Caco-2 (cell line): ENCODE data around the gene KCNK3. TPM values are rescaled to one million over a fixed set of nuclear protein-coding genes. Genes with fewer than 3 reads are reported as not detected.

ENCODE experiments used
- BruUV-seq: library from RNA; stranded (reverse); fragments of 400-500 nt; replicated peaks from 2 replicates; lab custom pipeline; 2021; lab: Mats Ljungman, UMichigan
- CTCF ChIA-PET: fragments of 300-600 bp; sonication (Branson Sonifier 250); formaldehyde crosslinking; loops from one replicate; lab custom pipeline; 2022; ENCODE audit warnings: antibody characterized with exemption; lab: Charles Lee
- POLR2A ChIA-PET: fragments of 300-600 bp; sonication (Branson Sonifier 250); formaldehyde crosslinking; loops from one replicate; lab custom pipeline; 2022; ENCODE audit warnings: antibody characterized with exemption; lab: Charles Lee
- DNase-seq, 2 experiments: peaks; one replicate each; pipeline versions ENCODE4 v3.0.0 to v3.0.0-alpha.2; 2020 to 2022
- H3K27me3 ChIP-seq: replicated peaks from 2 replicates; pipeline ENCODE4 v1.6.0; 2011; ENCODE audit warnings: low read length; ENCODE audit not compliant: control insufficient read depth, insufficient read depth
- H3K36me3 ChIP-seq: 2 replicates; pipeline ENCODE4 v1.5.1; 2011; ENCODE audit warnings: low read length; ENCODE audit not compliant: control insufficient read depth, insufficient read depth
- H3K4me1 ChIP-seq: fragments of 250-450 bp; sonication (Bioruptor Pico); 2 replicates; pipeline ENCODE4 v1.5.1; 2020; ENCODE audit warnings: mild to moderate bottlenecking
- H3K4me3 ChIP-seq: 2 replicates; pipeline ENCODE4 v1.5.1; 2011; ENCODE audit warnings: low read depth, mild to moderate bottlenecking, control low read depth, low read length
- H3K9me3 ChIP-seq: fragments of 250-450 bp; sonication (Bioruptor Pico); 2 replicates; pipeline ENCODE4 v1.5.1; 2020; ENCODE audit warnings: mild to moderate bottlenecking, moderate library complexity
- H3K27ac Mint-ChIP-seq: one replicate; pipeline ENCODE4 v1.8.0; 2022; ENCODE audit warnings: mixed read lengths; ENCODE audit not compliant: unreplicated experiment
- H3K27me3 Mint-ChIP-seq: one replicate; pipeline ENCODE4 v1.8.0; 2022; ENCODE audit warnings: mixed read lengths; ENCODE audit not compliant: insufficient read depth, unreplicated experiment
- H3K36me3 Mint-ChIP-seq: one replicate; pipeline ENCODE4 v1.8.0; 2022; ENCODE audit warnings: mild to moderate bottlenecking, mixed read lengths; ENCODE audit not compliant: insufficient read depth, unreplicated experiment
- H3K4me1 Mint-ChIP-seq: one replicate; pipeline ENCODE4 v1.8.0; 2022; ENCODE audit warnings: low read depth, mixed read lengths; ENCODE audit not compliant: unreplicated experiment
- H3K4me3 Mint-ChIP-seq: one replicate; pipeline ENCODE4 v1.8.0; 2022; ENCODE audit warnings: mild to moderate bottlenecking, moderate library complexity, mixed read lengths; ENCODE audit not compliant: unreplicated experiment
- H3K9me3 Mint-ChIP-seq: one replicate; pipeline ENCODE4 v1.8.0; 2022; ENCODE audit warnings: mixed read lengths; ENCODE audit not compliant: unreplicated experiment
- intact Hi-C: fragments of 100-400 bp; cut with micrococcal nuclease; formaldehyde crosslinking; loops from one replicate; pipeline ENCODE4 v1.10.0; 2022; ENCODE audit not compliant: unreplicated experiment
- total RNA-seq: library from RNA; stranded (reverse); gene quantifications from 2 replicates; pipeline ENCODE4 v1.2.3, GENCODE V29; 2022
- TF ChIP-seq, protein P1 (sequence below), 2 experiments: fragments of 200-600 bp in 1 of 2; IDR thresholded peaks; 1 replicate in 1 of 2; 2 replicates in 1 of 2; pipeline versions ENCODE4 v1.5.1 to v1.8.0; 2011 to 2022; ENCODE audit warnings: antibody characterized with exemption in 1 of 2, control low read depth in 1 of 2, inconsistent platforms in 1 of 2, low read depth in 1 of 2, low read length in 1 of 2, mild to moderate bottlenecking in 1 of 2, moderate library complexity in 1 of 2; ENCODE audit not compliant: insufficient read depth in 1 of 2, severe bottlenecking in 1 of 2, unreplicated experiment in 1 of 2

The KCNK3 gene
- total RNA-seq, 1 experiment from 2014 or later: 0.36 TPM

DNA sequence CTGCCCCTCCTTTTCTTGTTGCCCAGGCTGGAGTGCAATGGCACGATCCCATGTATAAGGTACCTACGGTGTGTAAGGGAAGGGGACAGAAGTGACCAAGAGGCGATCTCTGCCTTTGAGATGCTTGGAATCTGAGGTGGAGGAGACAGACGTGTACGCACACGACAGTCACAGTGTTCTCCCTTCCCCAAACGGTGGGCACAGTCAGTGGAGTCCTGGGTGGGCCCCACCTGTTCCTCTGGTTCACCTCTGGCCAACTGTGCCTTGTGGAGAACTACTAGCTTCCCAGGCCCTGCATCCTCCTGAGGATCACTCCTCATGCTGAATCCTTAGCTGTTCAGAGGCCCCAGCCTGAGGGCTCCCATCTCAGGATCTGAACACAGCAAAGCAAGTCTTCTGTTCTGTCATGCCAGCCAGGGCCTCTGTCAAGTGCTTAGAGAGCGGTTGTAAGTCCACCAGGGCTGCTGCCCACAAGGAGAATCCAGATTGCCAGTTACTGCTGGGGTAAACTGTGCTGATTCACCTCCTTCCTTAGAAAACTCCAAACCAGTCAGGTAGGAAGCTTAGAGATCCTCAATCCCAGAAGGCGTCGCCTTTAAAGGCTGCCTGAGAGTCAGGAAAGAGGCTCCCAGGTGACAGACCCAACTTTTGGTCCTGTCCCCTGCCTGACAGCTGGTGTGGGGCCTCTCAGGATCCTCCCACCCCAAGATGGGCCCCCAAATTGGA lies 73.1 kb downstream of the KCNK3 start:
- H3K4me3 Mint-ChIP-seq: peak overlapping the region; percentile 86
- peaks cover 10% of the 10 kb centered on the region for H3K36me3 Mint-ChIP-seq
- no peaks in the 10 kb centered on the region for H3K27me3 ChIP-seq
- H3K4me3 ChIP-seq: no peak overlapping the region
- CTCF ChIA-PET: no interaction called here
- TF ChIP-seq, protein P1, sequence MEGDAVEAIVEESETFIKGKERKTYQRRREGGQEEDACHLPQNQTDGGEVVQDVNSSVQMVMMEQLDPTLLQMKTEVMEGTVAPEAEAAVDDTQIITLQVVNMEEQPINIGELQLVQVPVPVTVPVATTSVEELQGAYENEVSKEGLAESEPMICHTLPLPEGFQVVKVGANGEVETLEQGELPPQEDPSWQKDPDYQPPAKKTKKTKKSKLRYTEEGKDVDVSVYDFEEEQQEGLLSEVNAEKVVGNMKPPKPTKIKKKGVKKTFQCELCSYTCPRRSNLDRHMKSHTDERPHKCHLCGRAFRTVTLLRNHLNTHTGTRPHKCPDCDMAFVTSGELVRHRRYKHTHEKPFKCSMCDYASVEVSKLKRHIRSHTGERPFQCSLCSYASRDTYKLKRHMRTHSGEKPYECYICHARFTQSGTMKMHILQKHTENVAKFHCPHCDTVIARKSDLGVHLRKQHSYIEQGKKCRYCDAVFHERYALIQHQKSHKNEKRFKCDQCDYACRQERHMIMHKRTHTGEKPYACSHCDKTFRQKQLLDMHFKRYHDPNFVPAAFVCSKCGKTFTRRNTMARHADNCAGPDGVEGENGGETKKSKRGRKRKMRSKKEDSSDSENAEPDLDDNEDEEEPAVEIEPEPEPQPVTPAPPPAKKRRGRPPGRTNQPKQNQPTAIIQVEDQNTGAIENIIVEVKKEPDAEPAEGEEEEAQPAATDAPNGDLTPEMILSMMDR (IDR thresholded peaks at IDR 0.05; ENCODE audit: insufficient read depth in 1 of 2, low read depth in 1 of 2, low read length in 1 of 2, severe bottlenecking in 1 of 2, unreplicated experiment in 1 of 2): no peak
- intact Hi-C loops: no loop called here
- H3K4me1 ChIP-seq: peaks cover 29% of the 10 kb centered on the region
- H3K4me1 Mint-ChIP-seq: peaks cover 18% of the 10 kb centered on the region
- no TSS peak for BruUV-seq
- H3K27ac Mint-ChIP-seq: peak overlapping the region; percentile 79
- POLR2A ChIA-PET: no interaction called here
- H3K9me3 Mint-ChIP-seq: no peaks in the 10 kb centered on the region
- no peaks in the 10 kb centered on the region for H3K9me3 ChIP-seq
- no peak for DNase-seq
- no peaks in the 10 kb centered on the region for H3K27me3 Mint-ChIP-seq
- no peaks in the 10 kb centered on the region for H3K36me3 ChIP-seq

DNA sequence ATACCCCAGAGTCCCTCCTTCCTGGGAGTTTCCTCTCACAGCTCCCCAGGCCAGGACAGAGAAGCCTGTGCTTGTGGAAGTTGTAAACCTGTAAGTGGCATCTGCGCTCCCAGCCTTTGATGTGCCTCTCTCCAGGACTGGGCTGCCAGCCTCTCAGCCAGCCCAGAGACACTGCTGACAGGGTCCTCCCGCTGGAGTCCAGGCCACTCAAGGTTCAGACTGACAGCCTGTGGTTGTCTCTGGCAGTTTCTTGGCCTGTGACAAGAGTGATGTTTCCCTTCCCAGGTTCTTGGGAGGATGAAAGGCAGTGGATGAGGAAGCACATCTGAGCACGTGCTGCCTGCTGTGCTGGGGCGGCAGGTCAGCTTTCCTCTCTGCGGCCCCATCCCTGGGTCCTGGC lies 74.6 kb downstream of the KCNK3 start:
- DNase-seq: no peak
- ChIA-PET CTCF (no interaction called here), POLR2A (no interaction called here)
- H3K27me3 Mint-ChIP-seq: no peaks in the 10 kb centered on the region
- Histone ChIP-seq H3K4me3 (no peak overlapping the region), H3K4me1 (peaks cover 25% of the 10 kb centered on the region), H3K9me3 (no peaks in the 10 kb centered on the region), H3K27me3 (no peaks in the 10 kb centered on the region), H3K36me3 (no peaks in the 10 kb centered on the region)
- no peaks in the 10 kb centered on the region for H3K9me3 Mint-ChIP-seq
- TF ChIP-seq, protein P1 (IDR thresholded peaks at IDR 0.05; ENCODE audit: insufficient read depth in 1 of 2, low read depth in 1 of 2, low read length in 1 of 2, severe bottlenecking in 1 of 2, unreplicated experiment in 1 of 2): no peak
- peaks cover 19% of the 10 kb centered on the region for H3K36me3 Mint-ChIP-seq
- no peak overlapping the region for H3K27ac Mint-ChIP-seq
- no peak overlapping the region for H3K4me3 Mint-ChIP-seq
- intact Hi-C loops: no loop called here
- peaks cover 29% of the 10 kb centered on the region for H3K4me1 Mint-ChIP-seq
- no TSS peak for BruUV-seq

DNA sequence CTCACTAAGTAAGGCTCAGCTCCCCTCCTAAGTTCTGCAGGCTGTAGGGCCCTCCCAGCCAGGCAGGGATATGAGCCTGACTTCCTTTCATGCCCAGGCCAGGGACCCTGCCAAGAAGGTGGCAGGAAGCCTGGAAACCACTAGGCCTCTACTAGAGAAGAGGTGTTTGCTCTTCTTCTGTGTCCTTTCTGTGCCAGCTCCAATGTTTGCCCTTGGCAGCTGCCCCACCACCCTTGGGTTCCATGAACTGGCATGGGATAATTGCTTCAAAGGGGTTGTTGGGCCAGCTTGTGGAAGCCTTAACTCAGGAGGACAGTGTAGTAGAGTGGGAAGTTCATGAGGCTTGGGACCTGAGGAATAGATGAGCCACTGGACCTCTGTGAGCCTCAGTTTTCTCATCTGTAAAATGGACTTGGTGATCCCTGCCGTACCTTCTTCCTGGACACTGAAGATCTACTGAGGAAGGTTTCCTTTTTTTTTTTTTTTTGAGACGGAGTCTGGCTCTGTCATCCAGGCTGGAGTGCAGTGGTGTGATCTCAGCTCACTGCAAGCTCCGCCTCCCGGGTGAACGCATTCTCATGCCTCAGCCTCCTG lies 75.5 kb downstream of the KCNK3 start:
- Histone ChIP-seq H3K27me3 (no peaks in the 10 kb centered on the region), H3K4me1 (peaks cover 26% of the 10 kb centered on the region), H3K36me3 (no peaks in the 10 kb centered on the region), H3K4me3 (no peak overlapping the region), H3K9me3 (no peaks in the 10 kb centered on the region)
- Mint-ChIP-seq H3K9me3 (no peaks in the 10 kb centered on the region), H3K4me3 (no peak overlapping the region), H3K36me3 (peaks cover 19% of the 10 kb centered on the region), H3K27ac (no peak overlapping the region), H3K4me1 (peaks cover 33% of the 10 kb centered on the region), H3K27me3 (no peaks in the 10 kb centered on the region)
- CTCF ChIA-PET: interaction anchor here (0.6 kb wide), 1 partner anchor 468 kb away, joined by 4 read pairs; no protein-coding TSS in a partner anchor
- TF ChIP-seq, protein P1 (IDR thresholded peaks at IDR 0.05; ENCODE audit: insufficient read depth in 1 of 2, low read depth in 1 of 2, low read length in 1 of 2, severe bottlenecking in 1 of 2, unreplicated experiment in 1 of 2): no peak
- intact Hi-C loops: no loop called here
- no TSS peak for BruUV-seq
- POLR2A ChIA-PET: no interaction called here
- no peak for DNase-seq
